GM21528 (cell line): ENCODE results near the gene IFNA13.

ENCODE experiments used
- ATAC-seq: cut with Tn5 transposase; IDR thresholded peaks from one replicate; pipeline ENCODE4 v1.9.1; 2021; ENCODE audit warnings: mild to moderate bottlenecking, moderate library complexity; ENCODE audit not compliant: unreplicated experiment, low FRiP score

Gene IFNA13

GRCh38 chr9:21362287-21362686 is 5.6 kb downstream of the IFNA13 start:
- no peak for ATAC-seq

- peak; percentile 92 for ATAC-seq
Measured at GRCh38 chr9:21357479-21358460, 10.1 kb downstream of the IFNA13 start.

- ATAC-seq, result no peak
Measured at GRCh38 chr9:21350787-21351186, 17.1 kb downstream of the IFNA13 start, which contains the start of gene IFNA6. IFNA6 (minus strand) TSS chr9:21350887; CDS start chr9:21350887, 0 bp downstream.

GRCh38 chr9:21348430-21348970 is 19.4 kb downstream of the IFNA13 start:
- no peak for ATAC-seq

GRCh38 chr9:21340735-21341134 is 27.1 kb downstream of the IFNA13 start:
- no peak for ATAC-seq

- ATAC-seq, result no peak
Measured at GRCh38 chr9:21336457-21336856, 31.4 kb downstream of the IFNA13 start.

- peak; percentile 92 for ATAC-seq
Measured at GRCh38 chr9:21334701-21335632, 32.9 kb downstream of the IFNA13 start, which contains the start of gene KLHL9. KLHL9 (minus strand) TSS chr9:21335404; CDS start chr9:21334859, 545 bp downstream.

GRCh38 chr9:21333226-21333625 is 34.6 kb downstream of the IFNA13 start:
- no peak for ATAC-seq

GRCh38 chr9:21331676-21332402 is 36.0 kb downstream of the IFNA13 start:
- ATAC-seq, result no peak

GRCh38 chr9:21326526-21327139 is 41.2 kb downstream of the IFNA13 start:
- peak; percentile 77 for ATAC-seq

- ATAC-seq, result no peak
Measured at GRCh38 chr9:21324047-21324446, 43.8 kb downstream of the IFNA13 start.

GRCh38 chr9:21322911-21323461 is 44.9 kb downstream of the IFNA13 start:
- no peak for ATAC-seq

GRCh38 chr9:21320465-21320864 is 47.4 kb downstream of the IFNA13 start:
- ATAC-seq, result no peak

- ATAC-seq, result no peak
Measured at GRCh38 chr9:21317956-21318923, 49.6 kb downstream of the IFNA13 start.
